Femur (tissue), 1 donor: ENCODE measurements around the gene MVP.

Source experiments
- DNase-seq: peaks from one replicate; pipeline ENCODE4 v3.0.0-alpha.2; 2017

The MVP gene

GRCh38 chr16:29804455-29805231 is 15.6 kb upstream of the MVP start:
- no peak for DNase-seq

DNA sequence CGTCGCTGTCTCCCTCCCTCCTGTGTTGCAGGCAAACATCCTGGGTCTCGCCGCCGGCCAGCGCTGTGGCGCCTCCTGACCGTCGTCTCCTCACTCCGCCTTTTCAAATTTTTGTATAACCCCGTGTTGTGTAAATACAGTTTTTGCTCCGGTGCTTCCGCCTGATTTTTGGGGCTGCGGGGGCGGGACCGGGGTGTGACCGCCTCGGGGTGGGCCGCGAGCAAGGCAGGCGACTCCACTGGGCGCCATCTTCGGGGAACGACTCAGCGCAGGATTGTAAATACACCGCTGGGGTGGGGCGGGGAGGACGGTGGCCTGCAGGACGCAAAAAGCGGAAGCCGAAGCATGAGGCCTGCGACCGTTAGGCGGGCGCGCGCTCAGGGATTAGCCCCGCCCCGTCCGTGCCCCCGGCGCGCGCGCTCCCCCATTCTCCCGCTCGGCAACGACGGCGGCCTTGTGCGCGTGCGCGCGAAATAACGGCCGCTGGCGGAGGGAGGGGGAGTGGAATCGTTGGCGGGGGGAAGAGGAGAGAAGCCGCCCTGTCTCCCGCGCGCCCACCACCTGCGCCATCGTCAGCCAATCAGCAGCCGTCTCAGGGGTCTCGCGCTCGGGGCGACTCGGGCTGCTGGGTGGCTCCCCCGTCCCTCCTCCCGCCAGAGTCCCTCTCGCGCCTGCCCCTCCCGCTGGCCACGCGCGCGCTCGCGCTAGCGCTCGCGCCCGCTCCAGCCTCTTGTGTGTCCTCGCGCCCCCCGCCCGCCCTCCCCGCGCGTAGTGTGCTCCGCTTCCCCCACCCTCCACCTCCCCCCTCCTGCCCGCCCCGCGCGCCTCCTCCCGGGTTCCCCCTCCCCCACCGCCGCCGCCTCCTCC is 14.8 kb upstream of the MVP start:
- DNase-seq: peak; percentile 98

- no peak for DNase-seq
Observed at GRCh38 chr16:29806099-29806579, 14.1 kb upstream of the MVP start, which contains the start of gene MAZ. Gene MAZ, plus strand, starts transcription at chr16:29806529. Its CDS starts 173 bp downstream, at chr16:29806702.

GRCh38 chr16:29806641-29807425 is 13.4 kb upstream of the MVP start:
- DNase-seq: peak; percentile 79

DNA sequence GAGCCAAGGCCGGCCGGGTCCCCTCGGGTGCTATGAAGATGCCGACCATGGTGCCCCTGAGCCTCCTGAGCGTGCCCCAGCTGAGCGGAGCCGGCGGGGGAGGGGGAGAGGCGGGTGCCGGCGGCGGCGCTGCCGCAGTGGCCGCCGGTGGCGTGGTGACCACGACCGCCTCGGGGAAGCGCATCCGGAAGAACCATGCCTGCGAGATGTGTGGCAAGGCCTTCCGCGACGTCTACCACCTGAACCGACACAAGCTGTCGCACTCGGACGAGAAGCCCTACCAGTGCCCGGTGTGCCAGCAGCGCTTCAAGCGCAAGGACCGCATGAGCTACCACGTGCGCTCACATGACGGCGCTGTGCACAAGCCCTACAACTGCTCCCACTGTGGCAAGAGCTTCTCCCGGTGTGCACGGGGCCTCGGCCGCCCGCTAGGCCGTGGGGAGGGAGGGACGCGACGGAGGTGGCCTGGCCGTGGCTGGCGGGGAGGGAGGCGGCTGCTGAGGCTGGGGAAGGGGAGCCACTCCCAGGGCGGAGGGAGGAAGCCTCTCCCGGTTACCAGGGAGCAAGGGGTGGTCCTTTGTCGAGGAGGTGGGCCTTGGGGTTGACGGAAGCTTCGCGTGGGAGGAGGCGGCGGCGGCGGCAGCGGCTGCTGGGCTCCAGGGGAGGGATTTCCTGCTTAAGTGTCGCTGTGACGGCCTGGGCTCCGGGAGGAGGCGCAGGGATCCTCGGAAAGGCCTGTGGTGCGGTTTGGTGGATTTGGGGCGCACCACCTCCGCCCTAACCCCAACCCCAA is 12.6 kb upstream of the MVP start:
- DNase-seq: peak; percentile 94

DNA sequence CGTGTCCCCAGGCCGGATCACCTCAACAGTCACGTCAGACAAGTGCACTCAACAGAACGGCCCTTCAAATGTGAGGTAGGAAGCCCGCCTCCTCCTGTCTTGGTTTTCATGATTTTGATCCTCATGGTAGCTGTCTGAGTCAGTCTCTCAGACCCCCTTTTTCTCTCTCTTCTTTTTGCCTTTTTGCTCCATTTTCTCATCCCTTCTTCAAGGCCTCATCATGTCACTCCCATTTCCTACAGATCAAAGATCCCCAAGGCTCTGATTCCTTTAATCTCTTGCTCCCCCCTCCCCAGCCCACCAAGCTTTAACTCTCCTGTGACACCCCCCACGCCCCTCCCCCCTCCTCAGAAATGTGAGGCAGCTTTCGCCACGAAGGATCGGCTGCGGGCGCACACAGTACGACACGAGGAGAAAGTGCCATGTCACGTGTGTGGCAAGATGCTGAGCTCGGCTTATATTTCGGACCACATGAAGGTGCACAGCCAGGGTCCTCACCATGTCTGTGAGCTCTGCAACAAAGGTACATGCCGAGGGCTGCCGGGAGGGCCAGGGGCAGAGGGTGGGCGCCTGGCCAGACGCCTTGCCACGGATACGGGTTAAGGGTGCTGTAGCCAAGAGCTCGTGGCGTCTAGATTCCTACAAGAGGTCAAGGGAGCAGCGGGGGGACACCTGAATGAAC is 11.9 kb upstream of the MVP start:
- DNase-seq: no peak

DNA sequence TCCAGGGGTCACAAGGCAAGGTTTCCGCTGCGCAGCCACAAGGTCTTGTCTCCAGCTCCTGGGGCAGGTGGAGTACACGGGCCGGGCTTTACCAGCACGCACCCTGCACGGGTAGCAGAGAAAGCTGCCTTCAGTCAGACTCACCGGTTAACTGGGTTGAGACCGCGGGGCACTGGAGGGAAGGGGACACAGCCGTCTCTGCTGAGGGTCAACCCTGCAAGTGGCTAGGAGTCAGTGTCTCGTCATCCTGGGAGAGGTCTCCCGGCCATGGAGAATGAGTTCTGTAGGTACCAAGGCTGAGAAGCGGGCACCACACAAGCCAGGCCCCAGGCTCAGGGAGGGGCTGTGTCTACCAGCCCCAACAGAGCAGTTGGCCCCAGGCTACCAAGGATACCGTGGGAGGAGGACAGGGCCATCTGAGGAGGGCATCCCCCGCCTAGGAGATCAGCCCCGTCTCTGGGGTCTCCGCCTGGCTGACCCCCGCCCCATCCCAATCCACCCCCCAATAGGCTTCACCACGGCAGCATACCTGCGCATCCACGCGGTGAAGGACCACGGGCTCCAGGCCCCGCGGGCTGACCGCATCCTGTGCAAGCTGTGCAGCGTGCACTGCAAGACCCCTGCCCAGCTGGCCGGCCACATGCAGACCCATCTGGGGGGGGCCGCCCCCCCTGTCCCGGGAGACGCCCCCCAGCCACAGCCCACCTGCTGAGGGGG is 11.1 kb upstream of the MVP start:
- no peak for DNase-seq

GRCh38 chr16:29809850-29810698 is 10.2 kb upstream of the MVP start:
- no peak for DNase-seq

DNA sequence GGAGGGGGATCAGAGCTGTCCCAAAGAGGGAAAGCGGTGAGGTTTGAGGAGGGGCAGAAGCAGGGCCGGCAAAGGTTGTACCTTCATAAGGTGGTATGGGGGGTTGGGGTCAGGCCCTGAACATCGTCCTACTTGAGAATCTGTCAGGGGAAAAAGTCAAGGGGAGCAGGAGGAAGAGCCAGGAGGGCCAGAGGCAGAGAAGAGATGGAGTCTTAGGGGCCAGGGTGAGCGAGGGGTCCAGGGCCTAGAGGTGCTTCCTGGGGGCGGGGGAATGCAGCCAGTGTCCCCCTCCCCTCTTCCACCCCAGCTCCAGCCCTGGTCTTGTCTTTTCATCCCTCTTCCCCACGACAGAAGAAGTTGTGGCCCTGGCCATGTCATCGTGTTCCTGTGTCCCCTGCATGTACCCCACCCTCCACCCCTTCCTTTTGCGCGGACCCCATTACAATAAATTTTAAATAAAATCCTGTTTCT is 9.5 kb upstream of the MVP start:
- DNase-seq: no peak

- peak; percentile 95 for DNase-seq
Observed at GRCh38 chr16:29811170-29811895, 8.9 kb upstream of the MVP start.

- DNase-seq: peak; percentile 92
Observed at GRCh38 chr16:29811896-29812665, 8.2 kb upstream of the MVP start, which contains the start of gene PRRT2. Gene PRRT2, plus strand, starts transcription at chr16:29812193. Its CDS starts 862 bp downstream, at chr16:29813055.

DNA sequence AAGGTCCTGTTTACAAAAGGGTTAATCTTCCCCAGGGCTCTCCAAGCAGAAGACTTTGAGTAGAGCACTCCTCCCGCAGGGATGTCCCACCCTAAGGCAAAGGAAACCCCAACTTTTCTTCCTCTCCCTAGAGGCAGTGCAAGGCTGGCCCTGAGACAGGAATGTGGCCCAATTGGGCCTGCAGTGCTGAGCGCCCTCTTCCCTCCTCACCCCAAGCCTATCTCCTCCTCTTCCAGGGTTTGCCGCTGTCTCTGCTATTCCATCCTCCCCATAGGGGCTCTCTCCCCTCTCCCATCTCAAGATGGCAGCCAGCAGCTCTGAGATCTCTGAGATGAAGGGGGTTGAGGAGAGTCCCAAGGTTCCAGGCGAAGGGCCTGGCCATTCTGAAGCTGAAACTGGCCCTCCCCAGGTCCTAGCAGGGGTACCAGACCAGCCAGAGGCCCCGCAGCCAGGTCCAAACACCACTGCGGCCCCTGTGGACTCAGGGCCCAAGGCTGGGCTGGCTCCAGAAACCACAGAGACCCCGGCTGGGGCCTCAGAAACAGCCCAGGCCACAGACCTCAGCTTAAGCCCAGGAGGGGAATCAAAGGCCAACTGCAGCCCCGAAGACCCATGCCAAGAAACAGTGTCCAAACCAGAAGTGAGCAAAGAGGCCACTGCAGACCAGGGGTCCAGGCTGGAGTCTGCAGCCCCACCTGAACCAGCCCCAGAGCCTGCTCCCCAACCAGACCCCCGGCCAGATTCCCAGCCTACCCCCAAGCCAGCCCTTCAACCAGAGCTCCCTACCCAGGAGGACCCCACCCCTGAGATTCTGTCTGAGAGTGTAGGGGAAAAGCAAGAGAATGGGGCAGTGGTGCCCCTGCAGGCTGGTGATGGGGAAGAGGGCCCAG is 7.3 kb upstream of the MVP start:
- no peak for DNase-seq

DNA sequence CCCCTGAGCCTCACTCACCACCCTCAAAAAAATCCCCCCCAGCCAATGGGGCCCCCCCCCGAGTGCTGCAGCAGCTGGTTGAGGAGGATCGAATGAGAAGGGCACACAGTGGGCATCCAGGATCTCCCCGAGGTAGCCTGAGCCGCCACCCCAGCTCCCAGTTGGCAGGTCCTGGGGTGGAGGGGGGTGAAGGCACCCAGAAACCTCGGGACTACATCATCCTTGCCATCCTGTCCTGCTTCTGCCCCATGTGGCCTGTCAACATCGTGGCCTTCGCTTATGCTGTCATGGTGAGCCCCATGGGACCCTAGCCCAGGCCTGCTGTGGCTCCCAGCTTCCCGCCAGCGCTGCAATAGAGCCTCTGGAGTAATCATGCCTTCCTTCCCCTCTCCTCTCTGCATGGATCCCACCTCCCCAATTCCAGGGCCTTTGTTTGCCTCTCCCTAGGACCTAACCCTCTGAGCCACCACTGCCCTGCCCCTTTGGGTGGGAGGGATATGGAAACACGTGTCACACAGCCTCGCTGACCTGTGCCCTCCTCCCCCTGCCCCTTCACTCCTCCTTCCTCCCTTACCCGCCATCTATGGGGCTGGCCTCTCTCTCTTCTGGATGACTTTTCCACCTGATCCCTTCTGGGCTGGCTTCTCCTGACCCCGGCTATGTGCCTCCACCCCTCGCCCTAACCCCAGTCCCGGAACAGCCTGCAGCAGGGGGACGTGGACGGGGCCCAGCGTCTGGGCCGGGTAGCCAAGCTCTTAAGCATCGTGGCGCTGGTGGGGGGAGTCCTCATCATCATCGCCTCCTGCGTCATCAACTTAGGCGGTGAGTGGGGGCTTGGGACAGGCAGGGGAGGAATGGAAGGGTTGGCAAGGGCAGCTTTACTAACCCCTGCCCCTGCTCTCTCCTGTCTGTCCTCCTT is 6.4 kb upstream of the MVP start:
- no peak for DNase-seq

- no peak for DNase-seq
Observed at GRCh38 chr16:29814592-29814991, 5.7 kb upstream of the MVP start.

DNA sequence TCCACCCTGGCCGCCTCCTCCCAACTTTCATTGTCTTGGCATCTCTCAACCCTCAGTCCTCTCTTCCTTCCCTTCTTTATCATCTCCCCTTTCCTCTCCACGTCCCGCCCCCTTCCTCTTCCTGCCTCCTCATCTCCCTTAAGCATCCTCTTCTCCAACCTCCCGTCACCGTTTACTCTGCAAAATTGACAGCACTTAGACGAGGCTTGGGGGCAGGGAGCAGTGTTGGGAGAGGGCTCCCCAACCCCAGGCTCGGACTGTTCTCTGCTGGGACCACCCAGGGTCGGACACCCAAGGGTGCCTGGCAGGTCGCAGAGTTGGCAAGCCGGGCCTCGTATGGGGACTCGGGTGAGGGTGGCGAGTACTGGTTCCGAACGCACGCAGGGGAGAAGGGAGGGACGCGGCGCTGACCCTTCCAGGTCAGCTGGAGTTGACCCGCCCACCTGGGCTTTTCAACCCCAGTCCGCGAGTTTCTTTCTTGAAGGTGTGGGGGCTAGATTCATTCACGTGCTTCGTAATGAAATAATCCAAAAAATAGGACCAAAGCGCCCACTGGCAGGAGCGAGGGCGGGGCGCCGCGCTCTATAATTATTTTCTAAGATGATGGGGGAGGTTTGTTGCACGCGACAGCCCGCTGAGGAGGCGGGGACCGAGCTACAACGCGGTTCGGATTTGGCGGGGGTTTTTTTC is 5.1 kb upstream of the MVP start:
- DNase-seq: no peak
